ENCODE measurements around the gene LDHD. TPM values are rescaled to one million over a fixed set of nuclear protein-coding genes. Genes with fewer than 3 reads are reported as not detected.
A peak's percentile ranks its signal among the peaks of the same experiment; 100 is the strongest.

The LDHD gene
- total RNA-seq, 1 donor from 2014 or later = not detected

- TF ChIP-seq CTCF (IDR thresholded peaks at IDR 0.05; ENCODE audit: insufficient read depth, low read length, poor library complexity, severe bottlenecking) = no peak
- no peaks in the 10 kb centered on the region for H3K36me3 ChIP-seq (ENCODE audit: control insufficient read depth, insufficient read depth, low read length)
- peak; percentile 97 for DNase-seq (ENCODE audit: low read depth)
- peaks cover 7% of the 10 kb centered on the region for H3K27me3 ChIP-seq (ENCODE audit: control insufficient read depth, insufficient read depth, low read length)
- H3K4me3 ChIP-seq (ENCODE audit: low read depth, low read length) = no peak overlapping the region
These were observed 7.5 kb downstream of the LDHD start for GRCh38 chr16:75108792-75109731.

GRCh38 chr16:75107505-75107904 is 9.1 kb downstream of the LDHD start:
- no peak overlapping the region for H3K4me3 ChIP-seq (ENCODE audit: low read depth, low read length)
- peaks cover 4% of the 10 kb centered on the region for H3K27me3 ChIP-seq (ENCODE audit: control insufficient read depth, insufficient read depth, low read length)
- TF ChIP-seq CTCF (IDR thresholded peaks at IDR 0.05; ENCODE audit: insufficient read depth, low read length, poor library complexity, severe bottlenecking) = no peak
- no peaks in the 10 kb centered on the region for H3K36me3 ChIP-seq (ENCODE audit: control insufficient read depth, insufficient read depth, low read length)
- DNase-seq (ENCODE audit: low read depth) = no peak

GRCh38 chr16:75106351-75107274 is 10.0 kb downstream of the LDHD start:
- H3K36me3 ChIP-seq (ENCODE audit: control insufficient read depth, insufficient read depth, low read length) = no peaks in the 10 kb centered on the region
- no peaks in the 10 kb centered on the region for H3K27me3 ChIP-seq (ENCODE audit: control insufficient read depth, insufficient read depth, low read length)
- TF ChIP-seq CTCF (IDR thresholded peaks at IDR 0.05; ENCODE audit: insufficient read depth, low read length, poor library complexity, severe bottlenecking) = no peak
- DNase-seq (ENCODE audit: low read depth) = no peak
- no peak overlapping the region for H3K4me3 ChIP-seq (ENCODE audit: low read depth, low read length)

GRCh38 chr16:75105306-75106061 is 11.1 kb downstream of the LDHD start:
- H3K36me3 ChIP-seq (ENCODE audit: control insufficient read depth, insufficient read depth, low read length) = no peaks in the 10 kb centered on the region

More at GRCh38 chr16:75105306-75106061, 11.1 kb downstream of the LDHD start:
- Histone ChIP-seq H3K27me3 (ENCODE audit: control insufficient read depth, insufficient read depth, low read length) (no peaks in the 10 kb centered on the region), H3K4me3 (ENCODE audit: low read depth, low read length) (no peak overlapping the region)
- DNase-seq (ENCODE audit: low read depth) = no peak
- no peak for TF ChIP-seq CTCF (IDR thresholded peaks at IDR 0.05; ENCODE audit: insufficient read depth, low read length, poor library complexity, severe bottlenecking)

Measured in kidney epithelial cell (primary cell).